GM06990 (cell line): ENCODE measurements around the gene ARHGEF16.
A peak's percentile ranks its signal among the peaks of the same experiment; 100 is the strongest.

Experiments
- DNase-seq: peaks from one replicate; pipeline ENCODE4 v3.0.0-alpha.2; 2011; ENCODE audit not compliant: insufficient read length; ENCODE audit errors: extremely low read depth
- H3K27me3 ChIP-seq: replicated peaks from 2 replicates; pipeline ENCODE4 v1.6.0; 2011; ENCODE audit warnings: low read length; ENCODE audit not compliant: control insufficient read depth, insufficient read depth
- H3K36me3 ChIP-seq: 2 replicates; pipeline ENCODE4 v1.5.1; 2011; ENCODE audit warnings: low read length; ENCODE audit not compliant: control insufficient read depth, insufficient read depth
- H3K4me3 ChIP-seq: replicated peaks from 2 replicates; pipeline ENCODE4 v1.5.1; 2011; ENCODE audit warnings: low read depth, mild to moderate bottlenecking, control low read depth, low read length
- TF ChIP-seq, protein P1 (sequence below): IDR thresholded peaks from 2 replicates; pipeline ENCODE4 v1.5.1; 2011; ENCODE audit warnings: low read length, control low read depth, mild to moderate bottlenecking, inconsistent platforms; ENCODE audit not compliant: insufficient read depth, poor library complexity, severe bottlenecking

ARHGEF16 gene

DNA sequence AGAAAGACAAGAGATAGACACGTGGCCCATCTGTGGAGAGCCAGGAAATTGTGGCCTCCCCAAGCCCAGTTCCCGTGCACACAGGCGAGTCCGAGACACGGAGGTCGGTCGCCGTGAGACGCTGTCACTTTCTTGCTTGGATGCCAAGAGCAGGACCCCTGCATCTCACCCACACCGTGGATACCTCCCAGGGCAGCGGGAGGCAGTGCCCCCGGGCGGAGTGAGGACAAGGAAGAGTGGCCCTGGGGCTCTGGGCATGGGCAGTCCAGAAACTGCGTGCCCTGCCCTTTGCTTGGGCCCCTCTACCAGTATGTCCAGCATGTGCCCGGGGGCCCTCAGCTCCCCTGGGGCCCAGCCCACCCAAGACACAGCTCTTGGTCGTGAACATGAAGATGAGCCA is 24.7 kb upstream of the ARHGEF16 start:
- Histone ChIP-seq H3K4me3 (no peak overlapping the region), H3K36me3 (no peaks in the 10 kb centered on the region), H3K27me3 (no peaks in the 10 kb centered on the region)
- TF ChIP-seq, protein P1, sequence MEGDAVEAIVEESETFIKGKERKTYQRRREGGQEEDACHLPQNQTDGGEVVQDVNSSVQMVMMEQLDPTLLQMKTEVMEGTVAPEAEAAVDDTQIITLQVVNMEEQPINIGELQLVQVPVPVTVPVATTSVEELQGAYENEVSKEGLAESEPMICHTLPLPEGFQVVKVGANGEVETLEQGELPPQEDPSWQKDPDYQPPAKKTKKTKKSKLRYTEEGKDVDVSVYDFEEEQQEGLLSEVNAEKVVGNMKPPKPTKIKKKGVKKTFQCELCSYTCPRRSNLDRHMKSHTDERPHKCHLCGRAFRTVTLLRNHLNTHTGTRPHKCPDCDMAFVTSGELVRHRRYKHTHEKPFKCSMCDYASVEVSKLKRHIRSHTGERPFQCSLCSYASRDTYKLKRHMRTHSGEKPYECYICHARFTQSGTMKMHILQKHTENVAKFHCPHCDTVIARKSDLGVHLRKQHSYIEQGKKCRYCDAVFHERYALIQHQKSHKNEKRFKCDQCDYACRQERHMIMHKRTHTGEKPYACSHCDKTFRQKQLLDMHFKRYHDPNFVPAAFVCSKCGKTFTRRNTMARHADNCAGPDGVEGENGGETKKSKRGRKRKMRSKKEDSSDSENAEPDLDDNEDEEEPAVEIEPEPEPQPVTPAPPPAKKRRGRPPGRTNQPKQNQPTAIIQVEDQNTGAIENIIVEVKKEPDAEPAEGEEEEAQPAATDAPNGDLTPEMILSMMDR = no peak
- DNase-seq = no peak

DNA sequence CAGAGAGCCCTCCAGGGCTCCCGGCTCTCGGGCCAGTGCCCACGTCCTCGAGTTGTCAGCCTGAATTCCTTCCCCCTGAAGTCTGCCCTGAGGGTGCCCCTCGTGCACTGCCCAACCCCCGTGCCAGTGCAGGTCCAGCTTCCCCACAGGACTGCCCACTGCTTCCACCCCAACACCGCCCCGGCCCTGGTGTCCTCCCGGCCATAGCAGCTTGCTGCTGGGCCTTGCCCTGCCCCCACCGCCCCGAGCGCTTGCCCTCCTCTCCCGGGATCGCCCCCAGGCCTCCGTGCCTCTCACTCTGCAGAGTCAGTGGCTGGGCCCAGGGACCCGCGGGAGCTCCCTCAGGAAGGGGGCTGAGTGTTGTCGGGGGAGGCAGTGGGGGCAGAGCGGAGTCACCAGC is 24.1 kb upstream of the ARHGEF16 start:
- TF ChIP-seq, protein P1 = no peak
- no peaks in the 10 kb centered on the region for H3K36me3 ChIP-seq
- DNase-seq = no peak
- H3K27me3 ChIP-seq = no peaks in the 10 kb centered on the region
- no peak overlapping the region for H3K4me3 ChIP-seq

DNA sequence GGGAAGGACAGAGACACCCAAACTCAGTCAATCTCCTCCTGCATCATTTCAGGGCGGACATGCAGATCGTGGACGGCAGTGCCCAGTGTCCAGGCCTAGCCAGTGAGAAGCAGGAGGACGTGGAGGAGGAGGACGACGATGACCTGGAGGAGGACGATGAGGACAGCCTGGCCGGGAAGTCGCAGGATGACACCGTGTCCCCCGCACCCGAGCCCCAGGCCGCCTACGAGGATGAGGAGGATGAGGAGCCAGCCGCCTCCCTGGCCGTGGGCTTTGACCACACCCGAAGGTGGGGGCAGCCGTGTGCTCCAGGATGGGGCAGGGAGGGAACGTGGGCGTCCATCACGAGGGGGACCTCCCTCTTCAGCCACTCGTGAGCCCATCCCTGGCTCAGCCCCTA is 23.6 kb upstream of the ARHGEF16 start:
- Histone ChIP-seq H3K4me3 (no peak overlapping the region), H3K36me3 (no peaks in the 10 kb centered on the region), H3K27me3 (no peaks in the 10 kb centered on the region)
- DNase-seq = no peak
- TF ChIP-seq, protein P1 = no peak

DNA sequence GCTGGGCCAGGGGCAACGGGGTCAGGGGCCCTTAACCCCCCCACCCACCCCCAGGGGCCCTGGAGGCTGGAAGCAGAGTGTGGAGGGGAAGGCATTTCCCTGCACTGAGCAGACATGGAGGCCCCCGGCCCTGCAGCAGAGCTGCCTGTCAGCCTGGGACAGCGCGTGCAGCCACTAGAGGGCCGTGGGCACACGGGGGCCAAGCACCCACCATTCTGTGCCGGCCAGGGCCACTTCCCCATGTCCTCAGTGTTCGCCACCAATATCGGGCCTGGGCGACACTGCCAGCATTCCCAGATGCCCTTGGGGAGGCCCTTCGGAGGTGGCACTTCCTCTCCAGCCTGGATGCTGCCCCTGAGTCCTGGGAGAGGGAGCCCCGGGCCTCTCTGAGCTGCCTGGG is 23.2 kb upstream of the ARHGEF16 start:
- TF ChIP-seq, protein P1 = peak; percentile 42
- H3K27me3 ChIP-seq = no peaks in the 10 kb centered on the region
- H3K36me3 ChIP-seq = no peaks in the 10 kb centered on the region
- no peak for DNase-seq
- no peak overlapping the region for H3K4me3 ChIP-seq

DNA sequence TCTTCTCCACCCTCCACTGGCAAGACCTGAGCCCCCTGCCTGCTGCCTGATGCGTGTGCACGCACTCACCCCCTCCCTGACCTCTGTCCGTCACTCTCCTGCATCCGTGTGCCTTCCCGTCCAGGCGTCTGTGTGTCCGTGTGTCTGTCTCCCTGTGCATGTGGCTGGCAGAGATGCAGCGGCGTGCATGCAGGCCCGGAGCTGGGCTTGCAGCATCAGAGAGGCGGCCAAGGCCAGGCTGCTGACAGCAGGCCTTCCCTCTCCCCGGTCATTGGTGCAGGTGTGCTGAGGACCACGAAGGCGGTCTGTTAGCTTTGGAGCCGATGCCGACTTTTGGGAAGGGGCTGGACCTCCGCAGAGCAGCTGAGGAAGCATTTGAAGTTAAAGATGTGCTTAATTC is 22.8 kb upstream of the ARHGEF16 start:
- no peak overlapping the region for H3K4me3 ChIP-seq
- DNase-seq = no peak
- no peaks in the 10 kb centered on the region for H3K27me3 ChIP-seq
- H3K36me3 ChIP-seq = no peaks in the 10 kb centered on the region
- TF ChIP-seq, protein P1 = no peak

DNA sequence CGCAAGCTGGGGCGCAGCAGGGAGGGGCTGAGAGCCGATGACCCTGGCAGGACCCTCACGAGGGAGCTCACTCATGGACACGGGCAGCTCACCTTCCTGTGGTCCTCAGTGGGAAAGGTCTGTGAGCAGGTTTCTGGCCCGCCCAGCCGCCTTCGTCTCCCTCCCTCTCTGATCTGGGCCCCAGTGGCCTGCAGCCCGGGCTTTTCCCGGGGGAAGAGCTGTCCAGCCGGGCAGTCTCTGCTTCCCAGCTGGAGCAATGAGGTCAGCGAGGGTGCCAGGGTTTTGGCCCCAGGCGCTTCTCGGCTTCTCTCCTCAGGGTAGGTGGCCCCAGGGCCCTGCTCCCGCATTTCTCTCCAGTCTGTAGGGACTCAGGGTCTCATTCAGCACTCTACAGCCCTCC is 22.2 kb upstream of the ARHGEF16 start:
- TF ChIP-seq, protein P1 = no peak
- H3K27me3 ChIP-seq = no peaks in the 10 kb centered on the region
- no peak for DNase-seq
- no peak overlapping the region for H3K4me3 ChIP-seq
- no peaks in the 10 kb centered on the region for H3K36me3 ChIP-seq
